GM18511 (cell line): ENCODE measurements around the gene DOCK7.
"Not testable (repeated sequence)": the region's sequence is repeated elsewhere in the genome, so short reads cannot be mapped to it uniquely, and the experiment has no call there.

Source experiments
- ATAC-seq: cut with Tn5 transposase; IDR thresholded peaks from one replicate; pipeline ENCODE4 v1.9.1; 2021; ENCODE audit warnings: mild to moderate bottlenecking, moderate library complexity; ENCODE audit not compliant: unreplicated experiment

The DOCK7 gene

GRCh38 chr1:62539028-62539447, 149.1 kb downstream of the DOCK7 start:
- no peak for ATAC-seq

GRCh38 chr1:62536865-62537264, 151.3 kb downstream of the DOCK7 start:
- ATAC-seq = no peak

GRCh38 chr1:62530516-62531154, 157.6 kb downstream of the DOCK7 start:
- ATAC-seq = peak; percentile 60

- ATAC-seq = no peak
Measured at GRCh38 chr1:62529227-62529626, 159.0 kb downstream of the DOCK7 start.

GRCh38 chr1:62528015-62528414, 160.2 kb downstream of the DOCK7 start:
- ATAC-seq = no peak

GRCh38 chr1:62527346-62527745, 160.8 kb downstream of the DOCK7 start:
- not testable (repeated sequence) for ATAC-seq

GRCh38 chr1:62523860-62524259, 164.3 kb downstream of the DOCK7 start:
- ATAC-seq = no peak

GRCh38 chr1:62516600-62516999, 171.6 kb downstream of the DOCK7 start:
- no peak for ATAC-seq

GRCh38 chr1:62514746-62515423, 173.3 kb downstream of the DOCK7 start:
- no peak for ATAC-seq

- no peak for ATAC-seq
Measured at GRCh38 chr1:62513013-62513412, 175.2 kb downstream of the DOCK7 start.

GRCh38 chr1:62509028-62509427, 179.2 kb downstream of the DOCK7 start:
- ATAC-seq = no peak

GRCh38 chr1:62508187-62508758, 179.9 kb downstream of the DOCK7 start:
- no peak for ATAC-seq

- ATAC-seq = no peak
Measured at GRCh38 chr1:62500210-62500609, 188.0 kb downstream of the DOCK7 start.

- ATAC-seq = no peak
Measured at GRCh38 chr1:62494137-62494536, 194.0 kb downstream of the DOCK7 start.

- ATAC-seq = no peak
Measured at GRCh38 chr1:62493656-62494055, 194.5 kb downstream of the DOCK7 start.

GRCh38 chr1:62492521-62492920, 195.7 kb downstream of the DOCK7 start:
- no peak for ATAC-seq

GRCh38 chr1:62487956-62488355, 200.2 kb downstream of the DOCK7 start:
- no peak for ATAC-seq

GRCh38 chr1:62484824-62485468, 203.2 kb downstream of the DOCK7 start:
- ATAC-seq = no peak

- ATAC-seq = no peak
Measured at GRCh38 chr1:62481681-62482080, 206.5 kb downstream of the DOCK7 start.

- ATAC-seq = no peak
Measured at GRCh38 chr1:62476525-62477219, 211.5 kb downstream of the DOCK7 start.

GRCh38 chr1:62467092-62467491, 221.1 kb downstream of the DOCK7 start:
- no peak for ATAC-seq
